CD4-positive, alpha-beta T cell treated with Interleukin-21 for 1 hour (primary cell): ENCODE results near the gene PCNA.
A peak's percentile ranks its signal among the peaks of the same experiment; 100 is the strongest.
"Not testable (repeated sequence)": the region's sequence is repeated elsewhere in the genome, so short reads cannot be mapped to it uniquely, and the experiment has no call there.

Experiments used
- DNase-seq: peaks from one replicate; pipeline ENCODE4 v3.0.0-alpha.2; 2020

Gene PCNA

DNA sequence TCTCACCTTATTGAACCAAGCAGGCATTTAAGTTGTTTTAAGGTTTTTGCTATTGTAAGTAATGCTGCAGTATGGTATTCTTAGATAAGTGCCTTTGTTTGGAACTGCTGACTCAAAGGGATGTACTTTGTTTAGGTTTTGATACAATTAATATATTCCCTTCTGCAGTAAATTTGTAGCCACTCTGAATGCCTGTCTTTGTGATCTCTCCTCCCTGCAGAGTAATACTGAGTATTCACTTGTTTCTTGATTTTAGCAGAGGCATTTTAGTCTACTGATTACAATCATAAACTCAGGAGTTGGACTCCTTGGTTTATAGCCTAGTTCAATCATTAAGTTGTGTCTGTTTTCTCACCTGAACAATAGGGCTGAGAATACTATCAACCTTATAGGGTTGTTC, 20.4 kb upstream of the PCNA start:
- DNase-seq = no peak

DNA sequence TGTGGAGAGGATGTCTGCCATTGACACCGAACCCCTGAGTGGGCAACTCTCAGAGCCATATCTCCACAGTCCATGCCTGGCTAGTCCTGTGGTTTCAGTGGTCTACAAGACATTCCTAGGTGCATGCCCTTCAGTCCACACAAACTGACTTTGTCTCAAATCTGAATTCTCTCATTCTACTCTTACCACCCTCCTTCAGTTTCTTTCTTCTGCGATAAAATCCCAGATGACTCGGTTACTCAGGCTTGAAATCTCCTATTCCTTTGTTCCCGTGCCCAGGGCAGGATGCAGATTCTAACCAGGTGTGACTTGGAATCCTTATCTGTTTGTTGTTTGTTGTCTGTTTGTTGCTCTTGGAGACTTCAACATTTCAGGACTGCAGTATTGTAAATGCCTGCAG, 16.3 kb upstream of the PCNA start:
- no peak for DNase-seq

DNA sequence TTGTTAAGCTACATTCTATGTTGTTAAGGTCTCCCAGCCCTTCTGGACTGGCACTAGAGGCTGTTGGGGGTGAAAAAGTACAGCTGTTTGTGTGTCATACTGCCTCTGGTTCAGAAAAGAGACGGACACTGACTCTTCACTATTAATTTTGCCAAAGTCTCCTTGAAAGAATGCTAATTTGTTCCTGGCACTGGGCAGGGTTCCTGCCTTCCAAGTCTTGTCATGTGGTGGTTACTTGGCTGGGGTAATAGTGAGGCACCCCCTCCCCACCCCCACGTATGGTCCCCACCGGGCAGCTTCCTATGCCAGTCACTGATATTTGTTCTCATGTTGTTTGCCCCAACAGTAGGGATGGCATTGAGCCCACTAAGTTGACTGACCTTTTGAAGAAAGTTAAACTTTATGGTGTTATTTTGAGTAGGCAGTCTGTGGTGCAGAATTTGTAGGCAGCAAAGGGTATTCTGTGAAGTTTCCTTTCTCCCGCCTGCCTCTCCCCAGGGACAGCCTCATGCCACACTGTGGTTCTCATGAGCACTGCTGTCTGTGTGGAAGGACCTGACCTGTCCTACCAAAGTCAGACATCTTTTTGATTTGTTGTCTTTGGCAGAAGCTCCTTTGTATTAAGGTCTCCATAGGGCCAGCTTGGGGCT, 15.7 kb upstream of the PCNA start:
- no peak for DNase-seq

DNA sequence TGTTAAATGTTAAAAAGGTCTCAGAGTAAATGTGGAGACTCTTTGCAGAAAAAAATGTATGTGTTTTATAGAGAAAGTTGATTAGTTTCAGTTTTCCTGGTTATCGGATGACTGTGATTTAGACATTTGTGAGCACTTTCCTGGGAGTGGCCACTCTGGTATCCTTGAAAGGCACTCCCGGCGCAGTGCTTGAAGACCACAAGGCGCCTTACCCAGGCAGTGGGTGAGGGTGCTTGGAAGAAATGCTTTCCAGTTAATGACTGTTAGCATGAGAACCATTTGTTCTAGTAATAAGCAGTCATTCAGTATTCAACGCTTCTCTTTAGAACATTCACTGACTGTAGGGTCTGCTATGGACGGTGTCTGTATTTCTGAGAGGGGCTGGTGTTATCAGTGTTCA, 14.2 kb upstream of the PCNA start:
- DNase-seq = no peak

DNA sequence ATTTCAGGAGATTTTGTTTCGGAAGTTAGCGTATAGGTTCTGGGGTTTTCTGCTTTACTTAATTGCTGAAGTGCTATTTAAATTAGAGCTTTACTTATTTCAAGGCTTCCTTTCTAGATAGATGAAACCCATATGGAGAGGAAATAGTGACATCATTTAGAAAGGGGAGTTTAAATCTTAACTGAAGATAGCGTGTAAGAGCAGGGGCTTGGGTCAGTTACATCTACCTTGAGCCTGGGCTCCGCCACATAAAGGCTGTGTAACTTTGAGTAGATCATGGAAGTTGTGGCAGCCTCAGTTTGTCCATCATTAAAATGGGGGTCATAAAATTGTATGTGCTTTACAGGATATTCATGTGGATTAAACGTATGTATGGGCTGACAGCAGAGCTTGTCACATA, 11.7 kb upstream of the PCNA start:
- DNase-seq = no peak

DNA sequence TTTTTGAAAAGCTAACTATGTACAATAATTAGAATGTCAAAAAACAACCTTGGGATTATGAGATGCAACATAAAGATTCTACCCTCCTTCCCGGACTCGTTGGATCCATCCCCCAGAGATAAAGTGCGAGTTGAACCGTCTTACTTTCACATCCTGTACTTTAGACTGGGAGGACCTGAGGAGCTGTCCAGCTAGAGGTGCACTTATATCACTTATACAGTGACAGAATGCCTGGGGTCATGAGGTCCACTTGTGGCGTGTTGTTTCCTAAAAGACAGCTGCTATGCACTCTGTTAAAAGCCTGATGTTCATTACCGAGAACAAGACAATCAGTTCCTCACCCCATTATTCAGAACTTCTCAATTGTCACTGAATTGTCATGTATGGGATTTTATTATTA, 9.1 kb upstream of the PCNA start:
- no peak for DNase-seq

DNA sequence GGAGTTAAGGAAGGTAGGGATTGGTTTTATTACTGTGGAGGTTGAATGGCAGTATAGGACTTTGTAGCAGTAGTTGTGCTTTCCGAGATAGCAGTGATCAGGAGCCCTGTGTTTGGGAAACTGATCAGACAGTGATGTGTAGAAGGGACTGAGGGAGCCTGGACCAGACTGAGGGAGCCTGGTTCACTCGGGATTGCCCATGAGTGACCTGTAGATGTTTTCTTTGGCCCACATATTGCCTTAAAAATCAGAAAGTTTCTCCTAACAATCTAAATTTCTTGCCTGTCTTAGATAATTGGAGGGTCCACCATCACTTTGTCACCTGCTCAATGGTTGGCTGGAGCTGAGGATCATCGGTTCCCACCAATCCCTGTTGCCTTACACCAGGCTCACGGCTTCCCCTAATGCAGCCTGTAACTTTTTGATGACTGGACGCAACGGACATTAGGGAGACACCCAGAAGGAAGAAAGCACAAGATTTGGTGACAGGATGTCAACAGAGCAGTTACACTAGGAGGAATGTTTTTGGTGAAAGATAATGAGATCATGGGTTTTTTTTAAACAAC, 8.2 kb upstream of the PCNA start:
- DNase-seq = no peak

DNA sequence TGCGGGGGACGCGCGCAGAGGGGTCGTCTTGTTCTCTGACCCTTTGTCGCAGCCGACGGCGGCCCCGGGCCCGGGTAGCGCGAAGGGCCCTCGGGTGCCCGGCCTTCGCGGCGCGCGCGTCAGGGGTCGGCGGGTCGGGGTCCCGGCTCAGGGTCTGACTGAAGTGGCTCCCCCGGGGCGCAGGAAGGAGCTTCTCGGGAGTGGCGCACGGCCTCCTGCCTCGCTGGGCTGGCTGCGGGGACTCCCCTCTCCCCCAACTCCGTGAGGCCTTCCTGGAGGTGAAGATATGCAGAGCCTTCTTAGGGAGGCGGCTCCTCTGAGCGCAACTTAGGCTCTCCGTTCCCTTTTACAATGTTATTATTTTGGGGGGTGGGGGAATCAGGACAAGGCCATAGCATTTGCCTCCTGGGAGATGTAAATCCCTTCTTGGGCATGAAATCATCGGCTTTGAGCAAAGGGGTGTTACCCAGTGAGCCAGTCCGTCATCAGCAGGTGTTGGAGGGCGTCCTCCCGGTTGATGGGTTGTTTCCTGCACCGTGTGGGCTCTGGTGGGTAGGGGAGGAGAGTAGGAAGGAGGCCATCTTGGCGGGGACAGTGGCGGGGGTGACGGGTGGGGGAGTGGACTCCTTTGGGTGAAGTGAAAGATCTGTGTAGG, 7.6 kb upstream of the PCNA start:
- DNase-seq = peak; percentile 85

DNA sequence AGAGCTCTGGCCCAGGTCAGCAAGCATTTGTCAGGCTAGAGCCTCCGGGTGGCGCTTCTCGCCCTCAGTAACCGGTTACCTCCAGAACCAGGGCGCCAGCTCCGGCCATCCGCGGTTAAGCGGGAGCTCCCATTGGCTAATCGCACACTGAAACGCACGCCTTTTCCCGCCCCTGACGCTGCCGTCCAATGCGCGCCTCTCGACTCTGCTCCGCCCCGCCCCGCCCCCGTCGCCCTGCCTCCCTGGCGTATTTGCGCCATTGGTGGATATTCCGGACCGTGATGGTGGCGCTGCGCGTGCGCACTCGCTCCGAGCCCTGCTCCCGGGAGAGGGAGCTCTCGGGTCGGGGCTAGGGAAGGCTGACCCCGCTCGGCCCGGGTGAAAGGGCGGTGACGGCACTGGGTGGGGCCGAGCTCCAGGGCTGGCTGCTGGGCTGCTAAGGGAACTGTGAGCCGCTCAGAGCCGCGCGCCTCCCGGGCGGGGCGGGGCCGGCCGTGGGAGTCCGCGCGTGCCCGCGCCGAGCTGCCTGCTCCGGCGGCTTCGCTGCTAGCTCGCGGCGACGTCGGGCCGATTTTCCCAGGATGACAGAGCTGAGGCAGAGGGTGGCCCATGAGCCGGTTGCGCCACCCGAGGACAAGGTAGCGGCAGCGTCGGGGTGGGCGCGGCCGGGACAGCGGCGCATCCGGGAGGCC, 6.9 kb upstream of the PCNA start, which contains the start of gene CDS2:
Gene CDS2 (plus strand): TSS at position 497 of the 692 bp plus-strand sequence. CDS start 85 bp downstream, at position 582.
- peak; percentile 100 for DNase-seq

DNA sequence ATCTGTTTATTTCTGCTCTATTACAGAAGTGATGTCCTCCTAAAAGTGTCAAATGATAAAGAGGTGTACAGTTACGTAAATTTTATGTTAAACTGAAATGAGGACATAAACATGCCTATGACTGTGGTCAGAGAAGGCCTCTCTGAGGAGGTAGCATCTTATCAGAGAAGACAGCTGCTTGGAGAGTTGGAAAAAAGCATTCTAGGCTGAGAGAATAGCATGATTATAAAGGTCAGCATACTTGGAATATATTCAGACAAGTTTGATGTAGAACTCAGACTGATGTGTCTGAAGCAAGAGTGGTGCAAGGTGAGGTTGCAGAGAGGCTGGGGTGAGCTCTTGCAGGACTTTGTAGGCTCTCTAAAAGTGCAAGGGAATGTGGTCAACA, 3.1 kb upstream of the PCNA start:
- DNase-seq = no peak

DNA sequence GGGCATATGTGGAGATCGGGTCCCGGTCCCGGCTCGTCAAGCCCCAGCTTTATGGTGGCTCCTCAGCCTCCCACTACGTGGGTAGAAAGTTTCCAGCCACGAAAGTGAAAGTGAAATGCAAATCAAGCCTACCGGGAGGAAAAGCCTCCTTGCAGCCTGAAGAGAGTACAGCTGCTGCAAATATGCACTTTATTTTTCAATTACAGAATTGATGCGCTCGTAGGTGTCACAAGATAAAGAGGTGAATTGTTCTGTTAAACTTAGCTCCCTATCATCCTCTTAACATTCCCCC, 373 bp upstream of the PCNA start:
- DNase-seq = no peak

DNA sequence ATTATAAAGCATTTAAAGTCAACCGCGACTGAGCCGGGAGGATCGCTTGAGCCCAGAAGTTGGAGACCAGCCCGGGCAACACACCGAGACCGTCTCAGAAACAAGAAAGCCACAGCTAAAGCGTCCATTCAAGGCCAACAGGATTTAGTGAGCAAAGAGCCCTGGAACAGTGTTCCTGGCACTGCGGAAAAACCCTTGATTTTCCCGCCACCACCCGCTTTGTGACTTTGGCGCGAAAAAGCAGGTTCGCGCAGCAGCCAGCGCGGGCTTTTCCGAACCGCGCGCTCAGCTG, 669 bp downstream of the PCNA start:
- DNase-seq = no peak

DNA sequence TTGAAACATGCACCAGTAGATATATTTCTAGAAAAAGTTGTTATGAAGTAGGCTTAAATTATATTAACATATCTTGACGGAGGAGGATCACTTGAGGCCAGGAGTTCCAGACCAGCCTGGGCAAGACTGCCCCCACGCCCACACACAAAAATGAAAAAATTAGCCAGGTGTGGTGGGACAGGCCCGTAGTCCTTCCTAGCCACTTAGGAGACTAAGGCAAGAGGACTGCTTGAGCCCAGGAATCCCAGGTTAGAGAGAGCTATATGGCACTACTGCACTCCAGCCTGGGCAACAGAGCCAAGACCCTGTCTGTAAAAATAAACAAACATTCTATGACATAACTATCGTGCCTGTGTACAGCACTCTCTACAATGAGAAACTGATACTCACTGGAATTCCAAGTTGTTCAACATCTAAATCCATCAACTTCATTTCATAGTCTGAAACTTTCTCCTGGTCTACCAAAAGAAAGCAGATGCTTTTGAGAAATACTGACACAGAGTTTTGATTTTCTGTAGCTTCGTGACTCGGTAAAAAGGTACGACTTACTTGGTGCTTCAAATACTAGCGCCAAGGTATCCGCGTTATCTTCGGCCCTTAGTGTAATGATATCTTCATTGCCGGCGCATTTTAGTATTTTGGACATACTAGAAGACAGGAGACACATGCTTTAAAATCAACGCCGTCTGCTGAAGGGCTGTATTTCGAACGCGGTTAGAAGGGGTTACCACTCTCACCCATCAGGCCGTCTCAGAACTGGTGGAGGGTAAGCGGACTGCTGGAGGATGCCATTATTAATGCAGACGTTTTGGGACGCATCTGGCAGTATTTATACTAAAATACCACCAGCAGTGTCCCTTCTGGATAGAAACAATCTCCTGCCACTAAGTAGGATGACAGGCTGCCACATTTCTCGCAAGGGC, 1.3 kb downstream of the PCNA start:
- DNase-seq = no peak

DNA sequence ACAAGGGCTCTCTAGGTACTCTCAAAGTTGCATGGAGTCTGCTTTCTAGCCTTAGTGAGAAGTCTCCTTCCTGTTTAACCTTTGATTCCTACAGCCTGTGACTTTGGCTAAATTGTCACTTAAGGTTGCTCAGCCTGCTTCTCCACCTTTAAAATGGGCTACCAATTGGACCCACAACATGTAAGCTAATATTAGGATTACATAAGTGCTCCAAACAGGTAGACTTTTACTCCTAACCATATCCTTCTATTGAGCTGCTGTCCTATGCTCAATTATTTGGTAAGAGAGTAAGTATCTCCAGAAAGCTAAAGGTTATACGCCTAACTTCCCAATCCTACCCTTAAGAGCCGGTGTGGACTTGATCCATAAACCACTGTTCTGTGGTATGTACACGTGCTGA, 2.9 kb downstream of the PCNA start:
- no peak for DNase-seq

DNA sequence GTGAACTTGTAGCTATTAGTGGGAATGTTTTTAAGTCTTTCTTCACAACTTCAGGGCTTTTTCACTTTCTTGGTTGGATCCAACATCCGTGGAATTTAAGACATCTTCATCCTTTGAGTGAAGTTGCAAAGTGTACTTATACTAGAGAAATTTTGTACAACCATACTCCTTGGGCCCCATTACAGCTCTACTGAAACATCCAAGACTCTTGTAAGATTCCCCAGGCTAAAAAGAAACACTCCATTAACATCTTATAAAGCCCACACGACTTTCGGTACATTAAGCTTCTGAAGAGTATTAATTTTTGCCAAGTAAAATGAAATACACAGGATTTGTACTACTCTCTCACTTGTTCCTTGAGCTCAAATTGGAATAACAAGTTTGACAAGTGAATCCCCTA, 5.4 kb downstream of the PCNA start:
- no peak for DNase-seq

DNA sequence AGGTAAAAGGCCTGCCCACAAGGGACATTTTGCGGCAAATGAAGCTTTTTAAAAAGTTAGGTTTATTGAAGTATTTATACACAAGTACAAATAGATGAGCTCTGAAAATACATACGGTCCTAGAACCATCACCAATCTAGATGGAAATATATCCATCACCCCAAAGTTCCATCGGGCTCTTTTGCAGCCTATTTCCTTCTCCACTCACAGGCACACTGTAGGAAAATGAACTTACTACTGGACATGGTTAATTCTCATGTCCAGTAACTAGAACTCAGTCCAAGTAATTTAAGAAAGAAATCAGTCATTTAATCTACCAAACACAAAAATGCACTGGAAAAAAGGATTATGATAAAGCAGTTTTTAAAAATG, 6.2 kb downstream of the PCNA start:
- no peak for DNase-seq

DNA sequence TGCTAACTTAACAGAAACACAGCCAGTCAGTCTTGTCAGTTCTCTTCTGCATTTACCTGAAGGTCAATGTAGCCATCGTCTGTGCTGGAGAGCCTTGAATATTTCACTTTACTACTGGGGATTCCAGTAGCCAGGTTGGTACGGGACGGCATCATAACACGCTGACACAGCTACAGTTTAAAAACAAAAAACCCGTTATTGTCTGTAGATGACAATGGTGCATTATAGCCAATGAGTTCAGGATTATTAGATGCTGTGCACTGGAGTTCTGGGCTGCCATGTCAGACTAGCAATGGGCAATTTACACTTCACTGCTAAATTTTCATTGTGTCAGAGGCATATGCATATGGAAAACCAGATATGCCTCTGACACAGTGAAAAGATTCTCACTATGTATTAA, 10.5 kb downstream of the PCNA start:
- no peak for DNase-seq

DNA sequence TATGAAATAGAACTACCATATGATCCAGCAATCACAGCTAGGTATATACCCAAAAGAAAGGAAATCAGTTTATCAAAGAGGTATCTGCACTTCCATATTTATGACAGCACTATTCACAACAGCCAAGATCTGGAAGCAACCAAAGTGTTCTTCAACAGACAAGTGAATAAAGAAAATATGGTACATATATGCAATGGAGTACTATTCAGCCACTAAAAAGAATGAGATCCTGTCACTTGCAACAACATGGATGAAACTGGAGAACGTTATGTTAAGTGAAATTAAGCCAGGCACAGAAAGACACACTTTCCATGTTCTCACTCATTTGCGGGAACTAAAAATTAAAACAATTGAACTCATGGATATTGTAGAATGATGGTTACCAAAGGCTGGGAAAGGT, 15.3 kb downstream of the PCNA start:
- no peak for DNase-seq

DNA sequence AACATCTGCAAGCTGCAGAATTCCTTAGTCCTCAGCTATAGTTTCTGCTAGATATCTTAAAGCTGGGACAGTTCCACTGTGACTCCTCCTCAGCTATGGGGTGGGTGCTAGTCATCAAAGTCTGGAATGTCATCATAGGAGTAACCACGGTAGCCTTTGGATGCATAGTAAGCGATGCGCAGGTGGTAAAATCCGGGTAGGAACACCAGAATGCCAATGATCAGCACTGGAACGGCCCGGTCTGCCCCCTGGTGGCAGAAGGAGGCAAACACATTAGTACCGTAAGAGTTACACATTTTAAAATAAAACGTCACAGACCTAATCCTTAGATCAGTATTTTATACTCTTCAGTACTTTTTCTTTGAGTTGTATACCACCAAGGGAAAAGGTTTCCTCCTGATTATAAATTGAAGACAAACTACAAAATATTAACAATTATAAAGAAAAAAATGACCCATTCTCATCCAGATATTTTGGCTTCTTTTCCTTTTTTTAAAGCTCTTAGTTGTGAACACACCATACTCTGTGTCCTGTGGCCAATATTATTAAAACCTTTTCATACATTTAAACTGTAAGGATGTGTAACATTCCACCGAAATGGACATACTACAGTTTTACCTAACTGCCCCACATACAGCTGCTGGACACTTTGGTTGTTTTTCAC, 18.9 kb downstream of the PCNA start:
- peak; percentile 80 for DNase-seq

DNA sequence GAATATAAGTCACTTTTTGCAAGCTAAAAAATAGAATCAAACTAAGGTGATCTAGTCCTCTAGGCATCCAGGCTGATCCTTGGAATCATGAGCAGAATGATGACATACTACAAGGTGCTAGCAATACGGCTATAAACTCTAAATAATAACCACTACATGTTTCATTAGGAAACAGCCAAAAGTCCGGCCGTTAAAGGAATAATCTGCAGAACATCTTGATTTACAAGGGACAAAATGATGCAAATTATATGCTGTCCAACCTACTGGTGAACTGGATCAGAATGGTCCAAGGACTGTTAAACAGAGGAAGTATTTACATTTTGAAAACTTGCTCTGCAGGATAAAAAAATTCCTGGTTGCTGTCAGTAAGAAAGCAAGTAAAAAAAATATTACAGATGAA, 19.8 kb downstream of the PCNA start:
- DNase-seq = not testable (repeated sequence)

DNA sequence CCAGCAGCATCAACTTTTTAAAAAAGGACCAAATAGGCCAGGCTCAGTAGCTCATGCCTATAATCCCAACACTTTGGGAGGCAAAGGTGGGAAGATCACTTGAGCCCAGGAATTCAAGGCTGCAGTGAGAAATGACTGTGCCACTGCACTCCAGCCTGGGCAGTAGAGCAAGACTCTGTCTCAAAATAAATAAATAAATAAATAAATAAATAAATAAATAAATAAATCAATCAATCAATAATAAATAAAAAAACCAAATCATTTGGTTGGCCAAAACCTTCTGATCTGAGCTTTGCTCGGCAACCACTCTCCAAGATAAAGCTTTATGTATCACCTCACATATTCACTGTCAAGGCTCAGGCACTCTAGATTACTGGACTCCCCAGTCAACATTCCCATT, 20.7 kb downstream of the PCNA start:
- DNase-seq = not testable (repeated sequence)

DNA sequence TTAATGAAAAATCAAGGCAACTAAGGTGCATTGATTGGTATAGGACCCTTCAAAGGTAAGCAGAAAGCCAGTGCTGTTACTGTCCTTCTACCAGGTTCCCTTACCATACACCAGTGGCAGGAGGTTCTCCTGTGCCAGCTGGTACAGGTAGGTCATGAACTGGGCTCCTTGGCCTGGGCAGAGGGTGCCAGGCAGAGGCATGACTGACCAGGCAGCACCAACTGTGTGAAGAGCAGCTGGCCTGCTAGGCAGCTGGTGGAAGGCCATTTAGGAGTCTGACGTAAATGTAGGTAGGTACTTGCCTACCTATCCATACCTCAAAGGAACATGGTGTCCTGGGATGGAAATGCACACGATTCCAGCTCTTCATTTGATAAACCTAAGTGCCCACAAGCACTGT, 23.3 kb downstream of the PCNA start:
- DNase-seq = no peak

DNA sequence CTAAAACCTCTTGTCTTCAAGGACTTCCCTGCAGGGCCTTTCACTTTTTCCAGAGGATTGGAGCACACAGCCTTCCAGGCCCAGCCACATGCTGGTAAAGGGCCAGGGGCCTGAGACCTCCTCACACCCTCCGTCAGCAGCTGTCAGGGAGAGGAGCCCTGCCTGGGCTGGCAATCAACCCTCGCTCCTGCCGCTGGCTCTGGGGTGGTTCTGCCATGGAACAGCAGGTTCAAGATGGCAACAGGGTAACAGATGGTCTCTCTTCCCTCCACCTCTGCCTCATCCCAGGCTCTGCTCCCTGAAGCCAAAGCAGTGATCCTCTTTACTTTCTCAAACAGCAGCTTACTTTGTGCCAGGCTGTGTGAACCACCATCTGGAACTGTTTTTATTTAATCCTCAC, 23.8 kb downstream of the PCNA start:
- DNase-seq = no peak
